ENCODE results near the gene FARSA. TPM values are rescaled to one million over a fixed set of nuclear protein-coding genes. Genes with fewer than 3 reads are reported as not detected.
"Not testable (repeated sequence)": the region's sequence is repeated elsewhere in the genome, so short reads cannot be mapped to it uniquely, and the experiment has no call there.

The FARSA gene
- 100 to 1,000 TPM in 1 of 6 experiments, 10 to 100 TPM in 5; 87.8 to 101 (median 90.4) TPM for total RNA-seq (2021; fragmentation: NEBNext Ultra II Directional; extraction: Animal tissue kit (Norgen Biotek cat#: 25700))
- long read RNA-seq, transcript FARSA-201 (13 exons, 1,814 nt) = major isoform, 163 of 172 reads
- long read RNA-seq, partial matches to known transcripts = 4 of 172 reads
- long read RNA-seq, other reads (novel, unspliced or antisense) = 5 of 172 reads

DNA sequence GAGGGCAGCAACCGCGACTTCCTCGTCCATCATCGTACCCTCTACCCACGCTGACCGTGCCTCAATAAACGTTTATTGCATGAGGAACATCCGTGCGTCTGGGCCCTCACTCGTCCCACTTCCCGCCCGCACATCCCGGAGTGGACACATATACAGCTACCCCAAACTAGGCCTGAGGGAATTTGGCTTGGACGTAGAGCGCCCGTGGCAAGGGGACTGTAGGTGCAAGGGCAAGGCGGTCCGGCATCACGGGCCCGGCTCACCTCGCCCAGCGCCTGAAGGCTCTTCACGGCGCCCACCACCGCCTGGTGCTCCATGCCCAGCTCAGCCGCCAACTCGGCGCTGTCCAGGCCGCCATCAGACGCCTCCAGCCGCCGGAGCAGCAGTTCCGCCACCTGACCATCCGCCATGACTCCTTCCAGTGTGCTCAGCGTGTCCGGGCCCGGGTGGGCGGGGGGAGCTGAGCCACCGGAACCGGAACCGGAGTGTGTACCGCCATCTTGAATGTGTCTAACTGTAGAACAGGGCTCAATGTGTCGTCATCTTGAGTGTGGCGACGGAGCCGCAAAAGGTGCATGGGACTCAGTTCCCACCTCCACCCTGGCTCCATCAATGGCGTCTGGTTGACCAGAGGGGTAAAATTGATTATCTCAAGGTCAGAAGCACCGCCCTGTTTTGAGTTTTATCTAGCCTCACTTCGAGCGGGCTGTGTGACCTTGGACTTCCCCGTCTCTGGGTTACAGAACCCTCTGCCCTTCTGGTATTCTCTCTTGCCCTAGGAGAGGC is at the start of gene FARSA:
FARSA (minus strand) TSS at position 425 of the 786 bp plus-strand sequence; CDS start at position 410, 15 bp downstream.
- Mint-ChIP-seq H3K36me3 (ENCODE audit: low read depth) (peaks cover 18% of the 10 kb centered on the region), H3K27me3 (ENCODE audit: insufficient read depth) (peaks cover 2% of the 10 kb centered on the region), H3K4me1 (ENCODE audit: low read depth) (peaks cover 19% of the 10 kb centered on the region), H3K9me3 (peaks cover 2% of the 10 kb centered on the region; the same call in 1 of the 2 replicates), H3K27ac (peak within 1 kb of the TSS; percentile 88), H3K4me3 (peak within 1 kb of the TSS; percentile 97)
- TF ChIP-seq, protein P1, sequence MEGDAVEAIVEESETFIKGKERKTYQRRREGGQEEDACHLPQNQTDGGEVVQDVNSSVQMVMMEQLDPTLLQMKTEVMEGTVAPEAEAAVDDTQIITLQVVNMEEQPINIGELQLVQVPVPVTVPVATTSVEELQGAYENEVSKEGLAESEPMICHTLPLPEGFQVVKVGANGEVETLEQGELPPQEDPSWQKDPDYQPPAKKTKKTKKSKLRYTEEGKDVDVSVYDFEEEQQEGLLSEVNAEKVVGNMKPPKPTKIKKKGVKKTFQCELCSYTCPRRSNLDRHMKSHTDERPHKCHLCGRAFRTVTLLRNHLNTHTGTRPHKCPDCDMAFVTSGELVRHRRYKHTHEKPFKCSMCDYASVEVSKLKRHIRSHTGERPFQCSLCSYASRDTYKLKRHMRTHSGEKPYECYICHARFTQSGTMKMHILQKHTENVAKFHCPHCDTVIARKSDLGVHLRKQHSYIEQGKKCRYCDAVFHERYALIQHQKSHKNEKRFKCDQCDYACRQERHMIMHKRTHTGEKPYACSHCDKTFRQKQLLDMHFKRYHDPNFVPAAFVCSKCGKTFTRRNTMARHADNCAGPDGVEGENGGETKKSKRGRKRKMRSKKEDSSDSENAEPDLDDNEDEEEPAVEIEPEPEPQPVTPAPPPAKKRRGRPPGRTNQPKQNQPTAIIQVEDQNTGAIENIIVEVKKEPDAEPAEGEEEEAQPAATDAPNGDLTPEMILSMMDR (IDR thresholded peaks at IDR 0.05) = no peak
- peak; percentile 82 for DNase-seq

DNA sequence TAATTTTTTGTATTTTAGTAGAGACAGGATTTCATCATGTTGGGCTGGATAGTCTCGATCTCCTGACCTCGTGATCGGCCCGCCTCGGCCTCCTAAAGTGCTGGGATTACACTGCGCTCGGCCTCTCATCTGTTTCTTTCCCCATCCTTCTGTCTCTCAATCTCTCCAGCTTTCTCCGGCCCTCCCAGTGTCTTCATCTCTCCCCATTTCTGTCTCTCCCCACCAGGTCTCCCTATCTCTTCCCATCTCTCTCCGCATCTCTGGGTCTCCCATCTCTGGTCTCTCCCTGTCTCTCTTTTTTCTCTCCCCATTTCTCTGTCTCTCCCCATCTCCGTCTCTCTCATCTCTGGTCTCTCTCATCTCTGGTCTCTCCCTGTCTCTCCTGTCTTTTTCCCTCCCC is 49.6 kb upstream of the FARSA start:
- Mint-ChIP-seq H3K36me3 (ENCODE audit: low read depth) (no peaks in the 10 kb centered on the region), H3K27ac (no peak overlapping the region), H3K4me3 (no peak overlapping the region), H3K4me1 (ENCODE audit: low read depth) (peaks cover 9% of the 10 kb centered on the region), H3K27me3 (ENCODE audit: insufficient read depth) (no peaks in the 10 kb centered on the region), H3K9me3 (no peaks in the 10 kb centered on the region)
- TF ChIP-seq, protein P1 (IDR thresholded peaks at IDR 0.05) = no peak
- DNase-seq = no peak

DNA sequence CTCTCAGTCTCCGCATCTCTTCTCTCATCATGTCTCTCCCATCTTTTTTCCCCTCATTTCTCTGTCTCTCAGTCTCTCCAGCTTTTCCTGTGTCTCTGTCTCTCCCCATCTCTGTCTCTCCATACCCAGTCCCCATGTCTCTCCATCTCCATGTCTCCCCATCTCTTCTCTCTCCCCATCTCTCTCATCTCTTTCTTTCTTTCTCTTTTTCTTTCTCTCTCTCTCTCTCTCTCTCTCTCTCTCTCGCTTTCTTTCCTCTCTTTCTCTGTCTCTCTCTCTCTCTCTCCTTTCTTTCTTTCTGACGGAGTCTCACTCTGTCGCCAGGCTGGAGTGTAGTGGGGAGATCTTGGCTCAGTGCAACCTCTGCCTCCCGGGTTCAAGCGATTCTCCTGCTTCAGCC is 49.1 kb upstream of the FARSA start:
- Mint-ChIP-seq H3K9me3 (no peaks in the 10 kb centered on the region), H3K27ac (no peak overlapping the region), H3K4me1 (ENCODE audit: low read depth) (peaks cover 13% of the 10 kb centered on the region), H3K36me3 (ENCODE audit: low read depth) (no peaks in the 10 kb centered on the region), H3K4me3 (no peak overlapping the region), H3K27me3 (ENCODE audit: insufficient read depth) (peaks cover 4% of the 10 kb centered on the region; the same call in 1 of the 2 replicates)
- TF ChIP-seq, protein P1 (IDR thresholded peaks at IDR 0.05) = no peak
- DNase-seq = no peak

GRCh38 chr19:12979974-12980373 is 46.5 kb upstream of the FARSA start:
- Mint-ChIP-seq H3K27me3 (ENCODE audit: insufficient read depth) (peaks cover 4% of the 10 kb centered on the region; the same call in 1 of the 2 replicates), H3K36me3 (ENCODE audit: low read depth) (no peaks in the 10 kb centered on the region), H3K27ac (no peak overlapping the region), H3K4me3 (no peak overlapping the region), H3K9me3 (no peaks in the 10 kb centered on the region), H3K4me1 (ENCODE audit: low read depth) (peaks cover 9% of the 10 kb centered on the region)
- DNase-seq = no peak
- TF ChIP-seq, protein P1 (IDR thresholded peaks at IDR 0.05) = no peak

DNA sequence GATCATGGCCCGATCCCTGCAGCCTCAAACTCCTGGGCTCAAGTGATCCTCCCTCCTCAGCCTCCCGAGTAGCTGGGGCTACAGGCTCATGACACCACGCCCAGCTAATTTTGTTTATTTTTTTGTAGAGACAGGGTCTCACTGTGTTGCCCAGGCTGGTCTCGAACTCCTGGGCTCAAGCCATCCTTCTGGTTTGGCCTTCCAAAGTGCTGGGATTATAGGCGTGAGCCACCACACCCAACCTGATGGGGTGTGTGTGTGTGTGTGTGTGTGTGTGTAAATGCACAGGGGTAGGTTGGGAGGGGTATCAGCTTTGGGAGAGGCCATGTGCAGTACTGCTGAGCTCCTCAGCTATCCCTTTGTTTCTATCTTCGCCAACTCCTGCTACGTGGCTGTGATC is 42.6 kb upstream of the FARSA start:
- not testable (repeated sequence) for H3K4me1 Mint-ChIP-seq (ENCODE audit: low read depth); H3K27ac Mint-ChIP-seq; DNase-seq; H3K9me3 Mint-ChIP-seq; H3K4me3 Mint-ChIP-seq; H3K36me3 Mint-ChIP-seq (ENCODE audit: low read depth); H3K27me3 Mint-ChIP-seq (ENCODE audit: insufficient read depth)

- no peaks in the 10 kb centered on the region for H3K36me3 Mint-ChIP-seq (ENCODE audit: low read depth)
- no peaks in the 10 kb centered on the region for H3K9me3 Mint-ChIP-seq
- no peak overlapping the region for H3K27ac Mint-ChIP-seq
- H3K4me3 Mint-ChIP-seq = no peak overlapping the region
- H3K4me1 Mint-ChIP-seq (ENCODE audit: low read depth) = peaks cover 12% of the 10 kb centered on the region
- TF ChIP-seq, protein P1 (IDR thresholded peaks at IDR 0.05) = no peak
- H3K27me3 Mint-ChIP-seq (ENCODE audit: insufficient read depth) = peaks cover 4% of the 10 kb centered on the region; the same call in 1 of the 2 replicates
- DNase-seq = no peak
Measured at GRCh38 chr19:12975221-12975741, 41.8 kb upstream of the FARSA start.

Data from HFFc6 (cell line).